ENCODE data around the gene FUT8.

Gene FUT8

DNA sequence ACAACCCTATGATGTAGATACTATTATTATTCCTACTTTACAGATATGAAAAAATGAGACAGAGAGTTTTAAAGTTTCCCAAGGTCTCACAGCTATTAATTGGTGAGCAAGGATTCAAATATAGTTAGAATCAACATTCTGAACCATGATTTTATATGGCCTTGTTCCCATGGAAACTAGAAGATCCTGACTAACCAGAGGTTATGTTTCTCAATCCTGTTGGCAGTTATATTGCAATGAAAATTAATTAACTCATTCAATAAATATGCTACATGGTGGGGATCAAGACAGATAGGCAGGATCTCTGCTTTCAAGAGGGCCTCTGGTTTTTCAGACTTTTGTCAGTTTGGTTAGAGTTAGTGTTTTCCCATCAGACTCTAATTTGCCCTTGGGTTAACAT lies 9.3 kb upstream of the FUT8 start:
- H3K27me3 Mint-ChIP-seq: no peaks in the 10 kb centered on the region
- no peaks in the 10 kb centered on the region for H3K36me3 Mint-ChIP-seq
- no peak for ATAC-seq (replicated peaks)

GRCh38 chr14:65408113-65408512 lies 4.4 kb upstream of the FUT8 start:
- no peaks in the 10 kb centered on the region for H3K36me3 Mint-ChIP-seq
- H3K4me1 Mint-ChIP-seq: peaks cover 9 to 13% of the 10 kb centered on the region in 2 donors
- no peak overlapping the region for H3K4me3 Mint-ChIP-seq
- H3K9me3 Mint-ChIP-seq: no peaks in the 10 kb centered on the region
- ATAC-seq (replicated peaks) (no peak), DNase-seq (no peak)
- H3K27me3 Mint-ChIP-seq: no peaks in the 10 kb centered on the region
- H3K27ac Mint-ChIP-seq: no peak overlapping the region

More for the DNA sequence above, 9.3 kb upstream of the FUT8 start:
- DNase-seq: no peak
- peaks cover 0 to 3% of the 10 kb centered on the region in 2 donors for H3K4me1 Mint-ChIP-seq
- H3K27ac Mint-ChIP-seq: no peak overlapping the region
- H3K9me3 Mint-ChIP-seq: no peaks in the 10 kb centered on the region
- H3K4me3 Mint-ChIP-seq: no peak overlapping the region

GRCh38 chr14:65410640-65411039 lies 1.9 kb upstream of the FUT8 start:
- peaks cover 16 to 21% of the 10 kb centered on the region in 2 donors for H3K4me1 Mint-ChIP-seq
- no peaks in the 10 kb centered on the region for H3K36me3 Mint-ChIP-seq
- peak overlapping the region in 1 of 2 donors; percentile 100 for H3K4me3 Mint-ChIP-seq
- no peak overlapping the region for H3K27ac Mint-ChIP-seq
- no peaks in the 10 kb centered on the region for H3K9me3 Mint-ChIP-seq
- H3K27me3 Mint-ChIP-seq: no peaks in the 10 kb centered on the region
- ATAC-seq (replicated peaks) (no peak), DNase-seq (no peak)

DNA sequence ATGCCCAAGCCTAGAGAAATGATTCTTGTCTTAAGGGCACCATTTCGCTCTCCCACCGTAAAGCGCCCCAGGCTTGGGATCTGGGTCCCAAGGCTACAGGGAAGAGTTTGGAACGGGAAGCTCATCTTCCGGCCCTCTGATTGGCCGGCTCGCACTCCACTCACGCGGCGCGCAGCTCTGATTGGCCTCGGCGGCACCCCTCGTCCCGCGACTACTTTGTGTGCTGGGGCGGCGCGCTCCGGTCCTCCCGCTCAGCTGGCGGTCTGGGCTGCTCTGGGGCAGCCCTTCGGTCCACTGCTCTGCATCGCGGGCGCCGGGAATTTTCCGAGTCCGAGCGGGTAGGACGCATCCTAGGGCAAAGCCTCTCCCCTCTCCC lies 886 bp upstream of the FUT8 start:
- peak overlapping the region; percentile 99 for H3K27ac Mint-ChIP-seq
- peaks cover 16 to 21% of the 10 kb centered on the region in 2 donors for H3K4me1 Mint-ChIP-seq
- DNase-seq (peak; percentile 69), ATAC-seq (replicated peaks) (peak; percentile 67 to 70)
- H3K36me3 Mint-ChIP-seq: no peaks in the 10 kb centered on the region
- H3K27me3 Mint-ChIP-seq: no peaks in the 10 kb centered on the region
- peak overlapping the region; percentile 95 to 100 for H3K4me3 Mint-ChIP-seq
- no peaks in the 10 kb centered on the region for H3K9me3 Mint-ChIP-seq

DNA sequence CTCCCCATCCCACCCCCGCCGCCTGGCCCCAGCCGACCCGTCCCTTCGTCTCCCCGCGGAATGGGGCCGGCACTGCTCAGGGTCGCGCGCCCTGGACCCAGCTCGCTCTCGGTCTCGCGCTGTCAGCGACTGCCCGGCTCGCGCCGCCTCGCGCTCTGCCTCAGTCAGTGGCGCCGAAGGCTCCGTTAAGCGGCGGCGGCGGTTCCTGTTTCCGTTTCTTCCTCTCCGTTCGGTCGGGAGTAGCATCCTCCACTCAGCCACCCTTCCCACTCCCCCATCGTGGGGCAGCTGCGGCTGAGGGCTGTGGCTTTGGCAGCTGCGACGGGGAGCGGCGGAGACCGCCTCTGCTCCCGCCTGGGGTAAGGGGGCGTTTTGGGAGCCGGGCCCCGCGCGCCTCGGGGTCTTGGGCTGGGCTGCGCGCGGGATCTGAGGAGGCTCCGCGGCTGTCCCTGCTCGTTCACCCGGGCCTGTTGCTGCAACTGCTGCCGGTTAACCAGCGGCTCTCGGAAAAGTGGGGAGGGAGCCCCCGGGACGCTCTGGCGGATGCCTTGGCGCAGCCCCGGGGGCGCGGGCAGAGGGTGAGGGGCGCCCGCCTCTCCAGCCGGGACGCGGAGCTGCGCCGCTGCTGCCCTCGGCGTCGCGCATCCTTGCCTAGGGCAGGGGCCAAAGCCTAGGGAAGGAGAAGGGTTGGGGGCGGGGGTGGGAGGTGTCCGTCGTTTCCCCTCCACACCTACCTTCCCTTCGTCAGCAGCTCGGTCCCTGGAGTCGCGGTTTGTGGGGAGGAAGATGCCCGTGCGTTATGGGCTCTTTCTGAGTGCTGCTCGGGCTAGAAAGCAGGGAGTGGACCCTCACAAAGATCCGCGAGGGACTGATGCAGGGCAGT lies 567 bp downstream of the FUT8 start:
- H3K4me3 Mint-ChIP-seq: peak overlapping the region; percentile 95 to 100
- H3K36me3 Mint-ChIP-seq: no peaks in the 10 kb centered on the region
- H3K9me3 Mint-ChIP-seq: no peaks in the 10 kb centered on the region
- peak; percentile 16 for DNase-seq
- peaks cover 16 to 21% of the 10 kb centered on the region in 2 donors for H3K4me1 Mint-ChIP-seq
- no peaks in the 10 kb centered on the region for H3K27me3 Mint-ChIP-seq
- peak; percentile 69 to 70 for ATAC-seq (replicated peaks)
- peak overlapping the region; percentile 99 for H3K27ac Mint-ChIP-seq

GRCh38 chr14:65413739-65414045 lies 1.2 kb downstream of the FUT8 start:
- Mint-ChIP-seq H3K9me3 (no peaks in the 10 kb centered on the region), H3K27ac (peak overlapping the region; percentile 69), H3K4me3 (peak overlapping the region; percentile 95 to 100), H3K27me3 (no peaks in the 10 kb centered on the region), H3K36me3 (no peaks in the 10 kb centered on the region), H3K4me1 (peaks cover 12 to 21% of the 10 kb centered on the region in 2 donors)
- ATAC-seq (replicated peaks) (no peak), DNase-seq (no peak)

DNA sequence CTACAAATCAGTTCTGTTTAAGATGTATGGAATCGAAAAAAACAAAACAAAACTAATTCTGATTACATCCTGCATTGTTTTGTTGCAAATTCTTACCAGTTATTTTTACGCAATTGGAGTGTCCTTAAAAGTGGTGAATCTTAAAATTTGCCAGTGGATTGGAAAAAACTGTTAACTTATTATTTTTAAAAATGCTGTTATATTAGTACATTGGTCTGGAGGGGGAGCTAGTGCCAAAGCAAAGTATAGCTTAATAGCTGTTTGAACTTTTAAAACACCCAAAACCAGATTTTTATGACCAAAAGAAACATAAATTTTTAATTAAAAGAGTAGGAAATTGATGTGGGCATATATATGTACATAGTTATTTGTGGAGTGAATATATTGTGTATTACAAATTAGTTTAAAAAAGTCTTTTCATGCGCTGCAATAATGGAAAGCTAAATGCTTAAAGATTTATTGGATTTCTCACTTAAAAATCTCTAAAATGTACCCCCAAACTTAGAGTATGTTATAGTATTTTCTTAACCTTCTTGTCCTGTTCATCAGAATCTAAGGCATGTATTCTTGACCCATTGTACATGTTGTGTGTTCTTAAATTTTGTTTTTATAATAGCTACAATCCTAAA lies 2.5 kb downstream of the FUT8 start:
- H3K36me3 Mint-ChIP-seq: no peaks in the 10 kb centered on the region
- H3K9me3 Mint-ChIP-seq: no peaks in the 10 kb centered on the region
- DNase-seq (no peak), ATAC-seq (replicated peaks) (no peak)
- H3K27me3 Mint-ChIP-seq: no peaks in the 10 kb centered on the region
- no peak overlapping the region for H3K4me3 Mint-ChIP-seq
- H3K4me1 Mint-ChIP-seq: peaks cover 8 to 21% of the 10 kb centered on the region in 2 donors
- no peak overlapping the region for H3K27ac Mint-ChIP-seq

GRCh38 chr14:65415613-65416012 lies 3.1 kb downstream of the FUT8 start:
- H3K9me3 Mint-ChIP-seq: no peaks in the 10 kb centered on the region
- DNase-seq (no peak), ATAC-seq (replicated peaks) (no peak)
- no peak overlapping the region for H3K4me3 Mint-ChIP-seq
- H3K36me3 Mint-ChIP-seq: no peaks in the 10 kb centered on the region
- peaks cover 8 to 21% of the 10 kb centered on the region in 2 donors for H3K4me1 Mint-ChIP-seq
- H3K27ac Mint-ChIP-seq: no peak overlapping the region
- H3K27me3 Mint-ChIP-seq: no peaks in the 10 kb centered on the region

DNA sequence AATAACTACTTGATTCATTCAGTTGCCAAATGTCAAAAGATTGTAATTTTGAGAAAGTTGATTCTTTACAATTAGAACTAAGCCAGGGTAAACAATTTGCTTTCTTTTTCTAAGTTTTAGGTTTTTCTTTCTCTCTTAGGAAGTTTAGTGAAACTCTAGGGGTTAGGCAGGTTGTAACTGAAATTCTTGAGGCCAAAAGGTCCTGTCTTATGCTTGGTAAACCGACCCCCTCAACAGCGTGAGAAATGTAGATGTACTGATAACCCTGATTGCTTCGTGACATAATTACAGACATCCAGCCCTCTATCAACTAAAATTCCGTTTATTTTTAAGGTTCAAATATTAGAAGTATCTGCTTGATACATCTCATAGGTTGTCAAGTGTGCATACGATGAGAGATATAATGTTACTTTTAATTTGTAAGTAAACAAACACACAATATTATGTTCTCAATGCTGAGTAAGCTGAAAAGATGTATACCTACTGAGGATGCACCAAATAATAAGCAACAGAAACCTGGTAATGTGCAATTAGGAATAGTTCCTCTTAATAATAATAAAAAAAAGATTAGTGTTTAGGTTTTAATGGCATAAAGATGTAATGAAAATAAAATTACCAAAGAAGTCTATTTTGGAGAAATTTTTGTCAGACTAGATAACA lies 7.2 kb downstream of the FUT8 start:
- Mint-ChIP-seq H3K36me3 (peaks cover 2 to 3% of the 10 kb centered on the region in 2 donors), H3K4me1 (peaks cover 0 to 3% of the 10 kb centered on the region in 2 donors), H3K27ac (no peak overlapping the region), H3K27me3 (no peaks in the 10 kb centered on the region), H3K4me3 (no peak overlapping the region), H3K9me3 (no peaks in the 10 kb centered on the region)
- ATAC-seq (replicated peaks) (no peak), DNase-seq (no peak)

DNA sequence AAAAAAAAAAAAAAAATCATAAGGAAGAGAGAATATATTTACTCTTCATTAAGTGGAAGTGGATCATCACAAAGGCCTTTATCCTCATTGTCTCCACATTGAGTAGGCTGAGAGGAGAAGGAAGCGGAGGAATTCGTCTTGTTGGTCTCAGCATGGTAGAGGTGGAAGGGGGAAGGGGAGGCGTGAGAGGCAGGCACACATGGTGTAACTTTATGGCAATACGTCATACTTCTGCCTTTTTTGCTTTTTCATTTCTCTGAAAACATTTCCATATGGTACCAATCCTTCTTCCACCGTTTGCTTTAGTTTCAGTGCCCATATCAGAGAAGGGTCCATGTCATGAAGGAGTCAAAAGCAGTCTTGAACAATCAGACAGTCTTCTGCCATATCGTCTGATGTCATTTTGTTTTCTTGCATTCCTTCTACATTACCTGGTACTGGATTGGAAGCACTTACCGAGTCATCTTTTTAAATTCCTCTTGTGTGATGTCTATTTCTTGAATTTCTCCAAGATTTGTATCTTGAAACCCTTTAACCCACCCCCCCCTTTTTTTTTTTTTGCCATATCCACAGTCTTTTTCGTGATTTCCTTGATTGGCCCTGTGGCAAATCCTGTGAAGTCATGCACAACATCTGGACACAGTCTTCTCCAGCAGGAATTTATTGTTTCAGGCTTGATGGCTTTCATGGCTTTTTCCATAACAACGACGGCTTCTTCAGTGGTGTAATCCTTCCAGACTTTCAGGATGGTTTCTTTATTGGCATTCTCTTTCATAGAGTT lies 8.9 kb downstream of the FUT8 start:
- peaks cover 2 to 3% of the 10 kb centered on the region in 2 donors for H3K36me3 Mint-ChIP-seq
- DNase-seq: no peak
- H3K4me3 Mint-ChIP-seq: no peak overlapping the region
- H3K27ac Mint-ChIP-seq: peak overlapping the region; percentile 60
- no peaks in the 10 kb centered on the region for H3K9me3 Mint-ChIP-seq
- H3K27me3 Mint-ChIP-seq: no peaks in the 10 kb centered on the region
- ATAC-seq (replicated peaks): no peak
- H3K4me1 Mint-ChIP-seq: peaks cover 5 to 7% of the 10 kb centered on the region in 2 donors

DNA sequence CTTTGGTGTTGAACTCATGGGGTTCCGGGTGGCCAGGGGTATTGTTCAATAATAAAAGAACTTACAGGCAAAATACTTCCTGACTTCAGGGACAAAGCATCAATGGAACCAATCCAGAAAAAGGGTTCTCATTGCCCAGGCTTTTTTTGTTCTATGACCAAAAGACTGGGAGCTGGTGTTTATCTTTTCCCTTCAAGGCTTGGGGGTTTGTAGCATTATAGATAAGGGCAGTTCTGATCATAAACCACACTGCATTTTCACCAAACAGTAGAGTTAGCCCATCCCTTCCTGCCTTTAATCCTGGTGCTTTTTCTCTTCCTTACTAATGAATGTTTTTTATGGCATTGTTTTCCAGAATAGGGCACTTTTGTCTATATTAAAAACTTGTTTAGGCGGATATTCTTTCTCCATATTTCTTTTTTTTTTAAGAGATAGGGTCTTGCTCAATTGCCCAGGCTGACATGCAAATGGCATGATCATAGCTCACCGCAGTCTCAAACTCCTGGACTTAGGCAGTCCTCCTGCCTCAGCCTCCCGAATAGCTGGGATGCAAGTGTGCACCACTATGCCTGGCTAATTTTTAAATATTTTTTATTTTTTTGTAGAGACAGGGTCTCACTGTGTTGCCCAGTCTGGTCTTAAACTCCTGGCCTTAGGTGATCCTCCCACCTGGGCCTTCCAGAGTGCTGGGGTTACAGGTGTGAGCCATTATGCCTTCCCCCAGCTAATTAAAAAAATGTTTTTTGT lies 9.7 kb downstream of the FUT8 start:
- no peaks in the 10 kb centered on the region for H3K27me3 Mint-ChIP-seq
- H3K4me1 Mint-ChIP-seq: peaks cover 8 to 16% of the 10 kb centered on the region in 2 donors
- H3K9me3 Mint-ChIP-seq: no peaks in the 10 kb centered on the region
- H3K36me3 Mint-ChIP-seq: peaks cover 2 to 12% of the 10 kb centered on the region in 2 donors
- no peak overlapping the region for H3K4me3 Mint-ChIP-seq
- ATAC-seq (replicated peaks) (no peak), DNase-seq (no peak)
- H3K27ac Mint-ChIP-seq: peak overlapping the region; percentile 60

GRCh38 chr14:65423982-65424381 lies 11.5 kb downstream of the FUT8 start:
- peaks cover 14 to 29% of the 10 kb centered on the region in 2 donors for H3K4me1 Mint-ChIP-seq
- DNase-seq (no peak), ATAC-seq (replicated peaks) (no peak)
- no peak overlapping the region for H3K4me3 Mint-ChIP-seq
- no peak overlapping the region for H3K27ac Mint-ChIP-seq
- H3K27me3 Mint-ChIP-seq: no peaks in the 10 kb centered on the region
- peaks cover 2 to 12% of the 10 kb centered on the region in 2 donors for H3K36me3 Mint-ChIP-seq
- no peaks in the 10 kb centered on the region for H3K9me3 Mint-ChIP-seq

DNA sequence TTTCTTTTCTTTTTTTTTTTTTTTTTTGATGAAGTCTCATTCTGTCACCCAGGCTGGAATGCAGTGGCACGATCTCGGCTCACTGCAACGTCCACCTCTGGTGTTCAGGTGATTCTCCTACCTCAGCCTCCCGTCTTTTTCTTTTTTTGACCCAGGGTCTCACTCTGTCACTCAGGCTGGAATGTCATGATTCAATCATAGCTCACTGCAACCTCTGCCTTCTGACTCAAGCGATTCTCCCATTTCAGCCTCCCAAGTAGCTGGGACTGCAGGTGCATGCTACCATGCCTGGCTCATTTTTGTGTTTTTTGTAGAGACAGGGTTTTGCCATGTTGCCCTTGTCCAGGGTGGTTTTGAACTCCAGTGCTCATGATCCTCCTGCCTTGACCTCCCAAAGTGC lies 12.0 kb downstream of the FUT8 start:
- DNase-seq (no peak), ATAC-seq (replicated peaks) (no peak)
- no peaks in the 10 kb centered on the region for H3K27me3 Mint-ChIP-seq
- H3K27ac Mint-ChIP-seq: no peak overlapping the region
- no peaks in the 10 kb centered on the region for H3K9me3 Mint-ChIP-seq
- no peak overlapping the region for H3K4me3 Mint-ChIP-seq
- peaks cover 14 to 31% of the 10 kb centered on the region in 2 donors for H3K4me1 Mint-ChIP-seq
- H3K36me3 Mint-ChIP-seq: peaks cover 2 to 12% of the 10 kb centered on the region in 2 donors

All from stimulated activated naive B cell treated with anti-CD40 and anti-IgM and Interleukin-4, amounts not matched to agents 10 μg/mL and 1 μg/mL and 100 μg/mL, for 72 hours (primary cell).